Measurements from ENCODE around the gene BPIFB1.
A peak's percentile ranks its signal among the peaks of the same experiment; 100 is the strongest.

BPIFB1 gene

DNA sequence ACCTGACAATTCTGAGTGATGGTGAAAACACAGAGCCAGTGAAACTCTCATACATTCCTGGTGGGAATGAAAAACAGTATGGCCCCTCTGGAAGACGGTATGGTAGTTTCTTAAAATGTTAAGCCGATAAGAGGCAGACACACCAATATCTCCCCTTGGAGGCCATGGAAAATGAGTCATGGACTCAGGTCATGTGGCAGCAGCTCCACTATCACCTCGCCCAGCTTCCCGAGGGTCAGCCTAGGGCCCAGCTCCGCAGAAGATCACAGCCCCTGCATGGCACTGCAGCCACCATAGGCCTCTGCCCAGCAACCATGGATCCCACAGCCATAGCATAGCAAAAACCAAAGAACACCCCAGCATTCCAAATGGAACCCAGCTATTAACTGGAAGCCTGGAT, 25.8 kb upstream of the BPIFB1 start:
- ATAC-seq, result no peak
- no peak overlapping the region for H3K27ac Mint-ChIP-seq
- no peak overlapping the region for H3K4me3 Mint-ChIP-seq
- no peaks in the 10 kb centered on the region for H3K9me3 Mint-ChIP-seq
- H3K27me3 Mint-ChIP-seq, result peaks cover 15% of the 10 kb centered on the region
- H3K36me3 Mint-ChIP-seq (ENCODE audit: low read depth), result no peaks in the 10 kb centered on the region
- H3K4me1 Mint-ChIP-seq, result no peaks in the 10 kb centered on the region
- DNase-seq, result no peak

DNA sequence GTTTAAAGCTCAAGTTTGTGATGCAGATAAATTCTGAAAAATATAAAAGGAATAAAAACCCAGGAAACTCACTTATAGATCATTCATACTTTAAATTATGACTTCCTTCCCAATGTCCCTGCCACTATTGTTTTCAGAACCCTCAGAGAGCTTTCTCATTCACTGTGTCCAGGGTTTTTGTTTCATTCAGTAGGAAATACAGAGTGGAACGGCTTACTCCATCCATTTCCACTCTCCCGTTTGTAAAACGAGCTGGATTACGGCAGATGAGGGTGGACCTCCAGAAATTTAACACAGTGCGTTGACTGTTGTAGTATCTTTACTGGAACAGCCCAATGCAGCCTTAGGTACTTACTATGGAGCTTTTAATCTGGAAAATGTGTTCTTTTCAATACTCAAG, 23.6 kb upstream of the BPIFB1 start:
- H3K36me3 Mint-ChIP-seq (ENCODE audit: low read depth), result no peaks in the 10 kb centered on the region
- H3K4me1 Mint-ChIP-seq, result no peaks in the 10 kb centered on the region
- peaks cover 13% of the 10 kb centered on the region for H3K27me3 Mint-ChIP-seq
- no peak overlapping the region for H3K4me3 Mint-ChIP-seq
- ATAC-seq (no peak), DNase-seq (no peak)
- no peaks in the 10 kb centered on the region for H3K9me3 Mint-ChIP-seq
- no peak overlapping the region for H3K27ac Mint-ChIP-seq

DNA sequence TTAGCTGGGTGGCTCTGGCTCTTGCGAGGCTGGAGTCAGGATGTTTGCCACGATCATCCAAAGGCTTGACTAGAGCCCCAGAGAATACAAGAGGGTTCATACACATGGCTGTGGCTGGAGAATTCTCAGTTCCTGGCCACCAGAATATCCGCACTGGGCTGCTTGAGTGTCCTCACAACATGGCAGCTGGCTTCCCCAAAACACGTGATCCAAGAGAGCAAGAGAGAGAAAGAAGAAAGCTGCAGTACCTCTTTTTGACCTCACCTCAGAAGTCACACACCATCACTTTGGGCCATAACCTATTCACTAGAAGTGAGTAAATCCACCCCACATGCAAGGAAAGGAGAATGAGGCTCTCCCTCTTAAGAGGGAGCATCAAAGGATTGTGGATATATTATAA, 21.5 kb upstream of the BPIFB1 start:
- Mint-ChIP-seq H3K27ac (no peak overlapping the region), H3K4me1 (no peaks in the 10 kb centered on the region)
- no peak for DNase-seq

DNA sequence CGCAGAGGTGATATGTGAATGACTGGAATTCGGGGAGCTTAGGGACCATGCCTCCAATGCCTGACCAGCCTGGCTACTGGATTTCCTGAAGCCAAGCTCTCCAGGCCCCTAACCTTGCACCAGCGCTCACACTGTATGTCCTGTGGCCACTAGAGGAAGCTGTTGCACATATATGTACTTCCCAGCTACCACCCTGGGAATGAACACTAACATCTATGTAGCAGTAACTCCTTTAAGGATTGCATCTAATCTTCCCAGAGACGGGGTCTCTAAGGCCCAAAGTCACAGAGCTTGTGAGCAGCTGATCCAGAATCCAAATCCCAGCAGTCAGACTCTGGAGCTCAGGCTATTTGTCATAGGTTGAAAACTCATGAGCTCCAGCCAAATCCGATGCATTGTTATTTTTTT, 20.4 kb upstream of the BPIFB1 start:
- Mint-ChIP-seq H3K27me3 (peaks cover 10% of the 10 kb centered on the region), H3K9me3 (no peaks in the 10 kb centered on the region), H3K4me1 (no peaks in the 10 kb centered on the region), H3K4me3 (no peak overlapping the region), H3K36me3 (ENCODE audit: low read depth) (no peaks in the 10 kb centered on the region), H3K27ac (no peak overlapping the region)
- no peak for DNase-seq
- ATAC-seq, result peak; percentile 46

More for the DNA sequence above, 21.5 kb upstream of the BPIFB1 start:
- no peak for ATAC-seq
- Mint-ChIP-seq H3K36me3 (ENCODE audit: low read depth) (no peaks in the 10 kb centered on the region), H3K9me3 (no peaks in the 10 kb centered on the region), H3K27me3 (peaks cover 10% of the 10 kb centered on the region), H3K4me3 (no peak overlapping the region)

DNA sequence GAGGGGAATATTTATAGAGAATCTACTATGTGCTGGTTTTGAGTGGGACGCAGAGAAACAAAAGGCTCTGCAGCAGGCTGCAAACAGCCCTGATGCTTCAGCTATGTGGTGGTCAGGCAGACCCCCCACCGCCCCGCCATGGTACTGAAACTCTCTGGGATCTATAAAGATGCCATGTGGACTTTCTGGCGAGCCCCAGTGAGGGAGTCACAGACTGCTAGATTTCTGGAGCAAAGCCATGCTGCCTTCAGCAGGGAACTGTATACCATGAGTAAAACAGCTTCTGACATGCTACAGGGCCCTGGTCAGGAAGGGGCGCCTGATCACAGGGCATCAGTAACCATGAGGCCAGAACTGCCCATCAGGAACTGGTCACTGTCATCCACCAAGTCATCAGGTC, 19.2 kb upstream of the BPIFB1 start:
- no peak overlapping the region for H3K27ac Mint-ChIP-seq
- ATAC-seq (no peak), DNase-seq (no peak)
- H3K4me3 Mint-ChIP-seq, result no peak overlapping the region
- H3K4me1 Mint-ChIP-seq, result no peaks in the 10 kb centered on the region
- no peaks in the 10 kb centered on the region for H3K36me3 Mint-ChIP-seq (ENCODE audit: low read depth)
- no peaks in the 10 kb centered on the region for H3K9me3 Mint-ChIP-seq
- peaks cover 16% of the 10 kb centered on the region for H3K27me3 Mint-ChIP-seq

DNA sequence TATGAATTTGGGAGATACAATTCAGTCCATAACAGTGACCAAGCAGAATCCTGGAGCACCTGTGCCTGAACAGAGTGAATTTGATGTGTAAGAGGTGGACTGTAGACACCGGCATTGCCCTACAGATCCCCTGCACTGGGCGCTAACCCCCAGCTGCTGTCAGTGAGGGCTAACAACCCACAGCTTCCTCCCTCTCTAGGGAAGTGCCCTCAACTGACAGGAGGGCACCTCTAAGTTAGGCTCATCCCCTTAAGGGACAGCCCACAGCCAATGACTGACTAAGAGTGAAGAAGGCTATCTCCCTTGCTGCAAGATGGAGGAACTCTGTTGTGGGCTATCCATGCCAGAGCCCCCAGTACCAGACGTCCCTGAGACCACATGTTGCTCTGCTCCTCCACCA, 15.3 kb upstream of the BPIFB1 start:
- Mint-ChIP-seq H3K27me3 (peaks cover 6% of the 10 kb centered on the region), H3K36me3 (ENCODE audit: low read depth) (no peaks in the 10 kb centered on the region), H3K9me3 (no peaks in the 10 kb centered on the region), H3K4me1 (no peaks in the 10 kb centered on the region), H3K27ac (no peak overlapping the region), H3K4me3 (no peak overlapping the region)
- no peak for ATAC-seq
- DNase-seq, result no peak

DNA sequence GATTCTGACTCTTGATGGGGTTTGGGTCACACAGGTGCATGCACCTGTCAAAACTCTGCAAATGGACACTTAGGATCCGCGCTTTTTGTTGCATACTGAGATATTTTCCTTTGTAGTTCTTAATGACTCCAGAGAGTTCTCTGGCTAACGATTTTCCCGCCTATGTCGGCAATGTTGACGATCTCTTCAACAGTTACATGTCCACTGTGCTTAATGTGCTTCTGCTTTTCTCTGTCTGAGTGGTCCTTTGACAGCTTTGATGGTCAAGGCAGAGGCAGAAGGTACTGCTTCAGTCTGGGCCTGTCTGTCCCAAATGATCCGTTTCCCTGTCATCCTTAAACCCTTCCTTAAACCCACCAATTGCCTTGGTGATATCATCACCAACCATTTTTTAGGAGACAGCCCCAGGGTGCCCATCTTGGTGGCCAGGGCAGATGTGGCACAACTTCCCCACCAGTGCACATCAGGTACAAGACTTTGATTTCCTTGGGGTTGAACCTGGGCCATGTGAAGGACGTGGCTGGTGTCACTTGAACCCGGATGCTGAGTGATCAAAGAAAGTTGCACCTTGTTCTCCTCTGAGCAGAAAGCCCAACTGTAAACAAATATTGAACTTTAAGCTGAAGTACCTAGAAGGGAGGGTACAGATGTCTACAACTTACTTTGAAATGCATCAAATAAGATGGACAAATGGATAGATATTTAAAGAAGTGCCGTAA, 10.7 kb upstream of the BPIFB1 start:
- no peak overlapping the region for H3K4me3 Mint-ChIP-seq
- H3K9me3 Mint-ChIP-seq, result no peaks in the 10 kb centered on the region
- no peaks in the 10 kb centered on the region for H3K36me3 Mint-ChIP-seq (ENCODE audit: low read depth)
- ATAC-seq (no peak), DNase-seq (no peak)
- H3K27me3 Mint-ChIP-seq, result peaks cover 7% of the 10 kb centered on the region
- H3K4me1 Mint-ChIP-seq, result no peaks in the 10 kb centered on the region
- H3K27ac Mint-ChIP-seq, result no peak overlapping the region

DNA sequence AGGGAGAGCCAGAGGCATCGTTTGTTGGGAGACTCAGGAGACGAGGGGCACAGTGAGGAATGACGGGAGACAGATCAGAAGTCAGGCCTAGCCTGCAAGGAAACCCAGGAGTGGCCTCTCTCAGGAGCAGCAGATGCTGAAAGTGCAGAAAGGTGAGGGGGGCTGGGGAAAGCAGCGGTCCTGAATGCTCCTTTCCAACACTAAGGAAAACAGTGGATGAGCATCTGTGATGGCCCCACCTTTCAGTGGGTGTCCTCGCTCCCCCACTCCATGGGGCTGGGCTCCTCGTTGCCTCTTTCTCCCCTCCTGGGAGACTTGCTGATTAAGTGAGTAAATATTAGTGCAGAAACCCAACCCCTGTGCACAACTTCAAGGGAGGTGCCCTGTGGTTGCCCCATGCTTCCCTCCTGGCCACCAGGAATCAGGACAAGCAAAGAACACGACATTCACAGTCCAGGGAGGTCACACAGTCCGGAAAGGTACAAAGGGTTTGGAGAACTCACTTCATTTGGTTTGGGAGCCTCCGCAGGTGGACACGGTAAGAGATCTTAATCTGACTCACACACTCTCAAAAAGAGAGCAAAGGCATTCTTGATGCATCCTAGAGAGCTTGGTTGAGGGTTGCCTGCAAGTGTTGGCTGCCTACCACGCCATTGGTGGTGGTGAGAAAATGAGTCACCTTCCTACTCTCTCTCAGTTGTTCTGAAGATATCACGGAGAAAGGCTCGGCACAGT, 9.7 kb upstream of the BPIFB1 start:
- H3K27ac Mint-ChIP-seq, result no peak overlapping the region
- ATAC-seq (no peak), DNase-seq (no peak)
- no peak overlapping the region for H3K4me3 Mint-ChIP-seq
- H3K9me3 Mint-ChIP-seq, result no peaks in the 10 kb centered on the region
- no peaks in the 10 kb centered on the region for H3K4me1 Mint-ChIP-seq
- H3K27me3 Mint-ChIP-seq, result peaks cover 4% of the 10 kb centered on the region
- H3K36me3 Mint-ChIP-seq (ENCODE audit: low read depth), result no peaks in the 10 kb centered on the region

DNA sequence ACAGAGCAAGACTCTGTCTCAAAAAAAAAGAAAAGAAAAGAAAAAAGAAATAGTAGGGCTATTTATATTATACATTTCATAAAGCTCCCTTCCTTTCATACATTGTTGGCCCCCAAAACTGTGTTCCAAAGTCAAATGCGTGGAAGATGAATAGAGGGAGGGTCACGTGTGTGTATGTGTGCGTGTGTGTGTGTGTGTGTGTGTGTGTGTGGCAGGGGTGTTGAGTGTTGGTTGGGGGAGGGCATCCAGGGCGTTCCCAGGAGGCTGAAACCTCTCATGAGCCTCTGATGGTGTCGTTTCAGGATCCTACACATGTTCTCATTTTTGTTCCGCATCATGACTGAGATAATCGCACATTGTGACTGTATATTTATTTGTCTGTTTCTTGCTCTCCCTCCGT, 7.8 kb upstream of the BPIFB1 start:
- Mint-ChIP-seq H3K27ac (no peak overlapping the region), H3K36me3 (ENCODE audit: low read depth) (no peaks in the 10 kb centered on the region), H3K4me3 (no peak overlapping the region), H3K9me3 (no peaks in the 10 kb centered on the region), H3K4me1 (no peaks in the 10 kb centered on the region), H3K27me3 (peaks cover 3% of the 10 kb centered on the region)
- DNase-seq, result no peak
- ATAC-seq, result no peak

DNA sequence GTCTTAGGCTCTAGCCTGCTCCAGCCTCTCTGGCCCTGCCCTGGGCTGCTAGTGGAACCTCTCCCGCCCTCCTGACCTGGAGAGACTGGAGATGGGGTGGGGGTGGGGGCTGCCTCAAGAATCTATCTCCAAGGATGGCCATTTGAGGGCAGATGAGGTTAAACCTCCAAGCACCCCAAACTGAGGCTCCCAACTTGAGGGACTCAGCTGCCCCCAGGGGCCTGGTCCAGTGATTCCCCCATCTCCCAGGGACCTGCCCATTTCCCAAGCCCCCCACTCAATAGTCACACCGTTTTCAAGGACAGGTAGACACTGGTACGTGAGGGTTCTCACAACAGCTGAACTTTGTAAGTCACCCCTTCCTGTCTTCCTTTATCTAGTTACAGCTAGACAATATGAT, 7.1 kb upstream of the BPIFB1 start:
- Mint-ChIP-seq H3K9me3 (no peaks in the 10 kb centered on the region), H3K4me1 (no peaks in the 10 kb centered on the region), H3K4me3 (no peak overlapping the region), H3K27me3 (peaks cover 5% of the 10 kb centered on the region), H3K36me3 (ENCODE audit: low read depth) (no peaks in the 10 kb centered on the region), H3K27ac (no peak overlapping the region)
- no peak for DNase-seq
- ATAC-seq, result no peak

DNA sequence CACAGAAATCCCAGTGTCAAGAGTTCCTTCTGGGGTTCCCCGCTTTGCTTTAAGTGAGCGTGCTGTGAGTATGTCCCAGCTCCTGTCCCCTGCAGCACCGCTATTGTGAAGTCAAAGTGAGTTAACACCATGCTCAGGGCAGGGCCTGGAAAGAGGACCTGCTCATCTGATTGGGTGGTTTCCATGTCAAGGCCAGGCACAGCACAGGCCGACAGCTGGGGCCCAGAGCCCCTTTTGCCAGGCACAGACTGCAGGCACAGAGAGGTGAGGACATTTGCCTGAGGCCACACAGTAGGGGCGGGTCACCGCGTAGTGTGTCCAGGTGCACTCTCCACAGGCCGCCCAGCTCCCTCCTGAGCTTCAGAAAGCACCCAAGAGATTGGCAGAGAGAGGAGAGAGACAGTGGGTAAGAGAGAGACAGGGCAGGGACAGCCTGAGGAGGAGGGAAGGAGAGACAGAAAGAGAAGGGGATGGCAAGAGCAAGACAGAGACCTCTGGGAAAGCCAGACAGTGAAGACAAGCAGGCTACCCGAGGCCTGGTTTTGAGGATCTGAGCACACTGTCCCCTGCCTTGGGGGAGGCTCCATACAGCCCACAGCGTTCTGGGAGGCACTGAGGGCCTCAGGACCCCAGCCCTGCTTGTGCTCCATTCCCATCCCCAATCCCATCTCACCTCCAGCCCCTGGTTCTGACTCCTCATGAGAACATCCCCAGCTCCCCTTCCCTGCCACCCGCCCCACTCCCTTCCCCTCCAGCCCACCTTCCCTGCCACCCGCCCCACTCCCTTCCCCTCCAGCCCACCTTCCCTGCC, 6.5 kb upstream of the BPIFB1 start:
- ATAC-seq (no peak), DNase-seq (no peak)
- Mint-ChIP-seq H3K4me3 (no peak overlapping the region), H3K4me1 (no peaks in the 10 kb centered on the region), H3K27me3 (peaks cover 5% of the 10 kb centered on the region), H3K9me3 (no peaks in the 10 kb centered on the region), H3K27ac (no peak overlapping the region), H3K36me3 (ENCODE audit: low read depth) (no peaks in the 10 kb centered on the region)

DNA sequence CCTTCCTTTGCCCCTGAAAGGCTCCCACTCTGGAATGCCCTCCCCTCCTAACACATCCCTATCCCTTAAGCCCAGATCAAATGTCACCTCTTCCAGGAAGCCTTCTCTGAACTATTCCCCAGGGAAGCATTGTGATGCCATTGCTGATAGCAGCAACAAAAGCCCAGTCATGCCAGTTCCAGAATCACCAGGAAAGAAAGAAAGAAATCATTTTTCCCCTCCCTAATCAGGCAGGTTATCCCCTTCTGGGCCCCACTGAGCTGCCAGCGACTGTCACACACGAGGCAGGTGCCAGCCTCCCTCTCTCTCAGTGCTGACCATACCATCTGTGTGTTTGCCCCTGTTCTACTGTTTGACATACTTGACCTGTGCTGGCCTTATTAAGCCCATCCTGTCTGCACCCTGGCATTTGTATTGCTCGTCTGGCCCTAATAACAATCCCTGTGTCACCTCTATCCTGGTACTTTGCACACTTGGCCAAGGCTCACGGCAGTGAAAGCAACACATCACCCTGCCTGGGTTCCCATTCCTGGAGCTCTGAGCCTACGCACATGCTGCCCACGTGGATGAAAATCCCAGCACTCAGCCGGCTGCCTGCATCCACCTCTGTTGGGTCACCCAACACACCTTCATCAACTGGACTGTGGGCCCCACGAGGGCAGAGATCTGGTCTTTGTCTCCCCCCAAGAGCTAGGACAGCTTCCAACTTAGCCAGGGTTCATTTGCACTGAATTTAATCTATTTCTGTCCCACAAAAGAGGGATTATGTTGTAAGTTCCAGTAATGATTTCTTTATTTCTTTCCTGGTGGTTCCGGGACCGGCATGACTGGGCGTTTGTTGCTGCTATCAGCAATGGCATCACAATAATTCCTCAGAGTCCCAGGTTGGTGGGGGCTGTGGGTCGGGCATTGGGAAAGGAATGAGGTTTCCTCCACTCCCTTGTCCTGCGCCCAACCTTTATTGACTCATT, 5.3 kb upstream of the BPIFB1 start:
- no peaks in the 10 kb centered on the region for H3K4me1 Mint-ChIP-seq
- DNase-seq, result no peak

DNA sequence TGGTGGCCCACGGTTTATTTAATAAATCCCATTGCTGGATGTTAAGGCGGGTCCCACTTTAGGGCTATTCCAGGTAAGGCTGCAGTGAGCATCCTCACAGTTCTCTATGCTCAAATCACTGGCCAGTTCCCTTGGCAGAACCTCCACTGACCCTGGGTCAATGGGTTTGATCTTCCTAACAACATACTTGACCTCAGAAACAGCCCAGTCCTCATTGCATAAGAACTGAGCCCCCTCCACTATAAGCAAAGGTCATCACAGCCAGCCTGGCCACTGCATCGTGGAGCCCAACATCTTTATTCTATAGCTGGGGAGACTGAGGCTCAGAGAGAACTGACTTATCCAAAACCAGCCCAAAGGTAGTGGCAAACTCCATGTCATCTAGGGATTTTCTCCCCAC, 4.3 kb upstream of the BPIFB1 start:
- H3K27ac Mint-ChIP-seq, result no peak overlapping the region
- H3K4me3 Mint-ChIP-seq, result no peak overlapping the region
- no peaks in the 10 kb centered on the region for H3K36me3 Mint-ChIP-seq (ENCODE audit: low read depth)
- DNase-seq (no peak), ATAC-seq (no peak)
- no peaks in the 10 kb centered on the region for H3K9me3 Mint-ChIP-seq
- no peaks in the 10 kb centered on the region for H3K4me1 Mint-ChIP-seq
- peaks cover 7% of the 10 kb centered on the region for H3K27me3 Mint-ChIP-seq

More for the DNA sequence above, 5.3 kb upstream of the BPIFB1 start:
- no peak overlapping the region for H3K27ac Mint-ChIP-seq
- ATAC-seq, result no peak
- H3K9me3 Mint-ChIP-seq, result no peaks in the 10 kb centered on the region
- H3K27me3 Mint-ChIP-seq, result peaks cover 5% of the 10 kb centered on the region
- no peaks in the 10 kb centered on the region for H3K36me3 Mint-ChIP-seq (ENCODE audit: low read depth)
- H3K4me3 Mint-ChIP-seq, result no peak overlapping the region

DNA sequence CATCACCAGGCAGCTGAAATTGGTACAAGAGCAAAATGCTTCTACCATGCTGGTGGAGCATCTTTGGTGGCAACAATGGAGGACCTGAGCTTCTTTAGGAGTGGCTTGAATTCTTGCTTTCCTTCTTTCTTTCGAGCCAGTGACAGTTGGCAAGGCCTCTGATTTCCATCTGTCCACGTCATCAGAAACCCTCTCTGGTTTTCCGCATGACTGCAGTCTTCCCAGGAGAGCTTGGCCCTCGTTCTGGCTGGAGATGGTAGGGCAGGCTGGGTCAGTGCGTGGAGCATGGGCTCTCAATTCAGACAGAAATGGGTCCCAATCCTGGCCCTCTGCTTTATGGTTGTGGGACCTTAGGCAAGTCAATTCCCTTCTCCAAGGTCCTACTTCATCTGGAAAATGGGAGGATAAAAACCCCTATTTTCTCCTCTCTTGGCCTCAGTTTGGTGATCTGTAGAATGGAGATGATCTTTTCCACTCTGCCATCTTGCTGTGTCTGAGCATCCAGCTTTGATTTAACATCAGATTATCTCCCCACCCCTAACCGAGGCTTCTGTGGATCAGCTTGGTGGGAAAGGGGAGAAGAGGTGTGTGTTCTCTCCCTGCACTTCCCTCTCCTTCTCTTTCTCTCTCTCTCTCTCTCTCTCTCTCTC, 3.6 kb upstream of the BPIFB1 start:
- no peak for ATAC-seq
- no peaks in the 10 kb centered on the region for H3K9me3 Mint-ChIP-seq
- H3K27me3 Mint-ChIP-seq, result peaks cover 7% of the 10 kb centered on the region
- no peak for DNase-seq
- no peaks in the 10 kb centered on the region for H3K4me1 Mint-ChIP-seq
- H3K4me3 Mint-ChIP-seq, result no peak overlapping the region
- H3K36me3 Mint-ChIP-seq (ENCODE audit: low read depth), result no peaks in the 10 kb centered on the region
- no peak overlapping the region for H3K27ac Mint-ChIP-seq

Data from activated naive CD8-positive, alpha-beta T cell treated with anti-CD3 and anti-CD28 coated beads, Interleukin-2, amount 50 U/mL, for 24 hours (primary cell).